SIG-M5 (cell line): ENCODE data around the gene BSDC1.
"Not testable (repeated sequence)": the region's sequence is repeated elsewhere in the genome, so short reads cannot be mapped to it uniquely, and the experiment has no call there.

Experiments used
- DNase-seq: peaks from one replicate; lab custom pipeline; 2025; lab: John Stamatoyannopoulos, UW

BSDC1 gene

GRCh38 chr1:32356478-32356877 is 37.8 kb downstream of the BSDC1 start:
- no peak for DNase-seq

DNA sequence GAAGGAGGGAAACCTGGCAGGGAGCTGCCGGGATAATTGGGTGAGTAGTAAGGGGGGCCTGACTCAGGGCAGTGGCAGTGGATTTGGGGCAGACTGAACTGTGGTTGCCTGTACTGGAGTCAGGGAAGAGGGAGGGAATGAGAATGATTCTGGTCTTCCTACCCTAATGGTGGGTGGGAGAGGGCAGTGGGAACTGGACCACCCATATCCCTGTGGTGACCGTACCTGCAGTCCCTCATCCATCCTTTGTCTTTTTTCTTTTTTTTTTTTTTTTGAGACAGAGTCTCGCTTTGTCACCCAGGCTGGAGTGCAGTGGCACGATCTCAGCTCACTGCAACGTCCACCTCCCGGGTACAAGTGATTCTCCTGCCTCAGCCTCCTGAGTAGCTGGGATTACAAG is 38.5 kb downstream of the BSDC1 start:
- not testable (repeated sequence) for DNase-seq

DNA sequence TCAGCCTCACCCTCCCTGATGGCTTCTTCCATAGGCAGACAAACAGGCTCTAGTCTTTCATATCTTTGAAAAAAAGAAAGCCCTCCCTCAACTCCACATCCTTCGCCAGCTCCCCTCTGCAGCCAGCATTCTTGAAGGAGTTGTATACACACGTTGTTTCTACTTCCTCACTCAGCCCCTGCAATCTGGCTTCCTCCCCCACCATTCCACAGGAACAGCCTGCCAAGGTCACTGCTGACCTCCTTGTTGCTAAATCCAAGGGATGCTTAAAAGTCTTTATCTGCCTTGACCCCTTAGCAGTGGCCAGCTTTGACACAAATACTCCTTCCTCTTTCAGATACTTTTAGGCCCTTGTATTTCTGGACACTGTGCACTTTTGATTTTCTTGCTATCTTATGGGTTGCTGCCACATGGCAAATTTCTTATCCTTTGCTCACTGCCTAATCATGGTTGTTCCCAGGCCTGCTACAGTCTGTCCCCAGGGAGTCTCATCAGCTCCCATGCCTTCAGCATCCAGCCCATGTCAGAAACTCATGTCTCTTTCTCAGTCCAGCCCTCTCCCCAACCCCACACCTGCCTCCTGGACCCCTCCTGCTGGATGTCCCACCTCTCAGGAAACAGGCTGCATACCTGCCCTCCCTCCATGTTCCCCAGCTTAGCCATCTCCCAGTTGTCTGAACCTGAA is 40.2 kb downstream of the BSDC1 start:
- no peak for DNase-seq

DNA sequence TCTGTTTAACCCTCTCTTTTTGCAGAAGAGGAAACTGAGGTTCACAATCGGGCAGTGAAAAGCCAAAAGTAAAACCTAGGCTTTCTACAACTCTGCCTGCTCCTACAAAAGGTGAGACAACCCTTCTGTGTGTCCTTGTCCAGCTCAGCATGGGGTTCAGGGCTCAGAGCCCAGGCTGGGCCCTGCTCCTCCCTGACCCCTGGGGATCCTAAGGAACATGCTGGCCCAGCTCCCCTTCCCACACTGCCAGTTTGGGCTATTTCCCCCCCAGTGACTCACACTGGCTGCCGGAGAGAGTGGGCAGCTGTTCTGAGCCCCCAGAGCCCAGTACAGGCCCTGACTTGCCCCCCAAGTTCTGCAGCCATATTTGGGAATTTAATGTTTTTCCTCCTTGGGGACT is 40.8 kb downstream of the BSDC1 start:
- no peak for DNase-seq

DNA sequence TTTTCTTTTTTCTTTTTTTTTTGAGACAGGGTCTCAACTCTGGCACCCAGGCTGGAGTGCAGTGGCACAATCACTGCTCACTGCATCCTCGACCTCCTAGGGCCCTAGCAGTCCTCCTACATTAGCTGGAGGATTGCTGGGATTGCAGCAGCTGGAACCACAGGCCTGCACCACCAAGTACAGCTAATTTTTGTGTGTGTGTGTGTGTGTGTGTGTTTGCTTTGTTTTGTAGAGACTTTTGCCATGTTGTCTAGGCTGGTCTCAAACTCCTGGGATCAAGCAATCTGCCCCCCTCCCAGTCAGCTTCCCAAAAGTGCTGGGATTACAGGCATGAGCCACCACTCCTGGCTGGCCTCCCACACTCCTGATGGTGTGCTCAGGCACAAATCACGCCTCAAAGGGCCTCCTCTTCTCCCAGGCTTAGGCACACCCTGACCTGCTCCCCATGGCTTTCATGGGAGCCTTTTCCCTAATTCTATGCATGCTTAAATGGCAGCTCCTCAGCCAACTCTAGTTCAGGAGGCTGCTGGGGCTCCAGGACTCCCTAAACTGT is 41.3 kb downstream of the BSDC1 start:
- no peak for DNase-seq

- no peak for DNase-seq
These were observed 41.9 kb downstream of the BSDC1 start for GRCh38 chr1:32352239-32352745.

GRCh38 chr1:32351399-32352238 is 42.6 kb downstream of the BSDC1 start:
- DNase-seq: peak; percentile 28

DNA sequence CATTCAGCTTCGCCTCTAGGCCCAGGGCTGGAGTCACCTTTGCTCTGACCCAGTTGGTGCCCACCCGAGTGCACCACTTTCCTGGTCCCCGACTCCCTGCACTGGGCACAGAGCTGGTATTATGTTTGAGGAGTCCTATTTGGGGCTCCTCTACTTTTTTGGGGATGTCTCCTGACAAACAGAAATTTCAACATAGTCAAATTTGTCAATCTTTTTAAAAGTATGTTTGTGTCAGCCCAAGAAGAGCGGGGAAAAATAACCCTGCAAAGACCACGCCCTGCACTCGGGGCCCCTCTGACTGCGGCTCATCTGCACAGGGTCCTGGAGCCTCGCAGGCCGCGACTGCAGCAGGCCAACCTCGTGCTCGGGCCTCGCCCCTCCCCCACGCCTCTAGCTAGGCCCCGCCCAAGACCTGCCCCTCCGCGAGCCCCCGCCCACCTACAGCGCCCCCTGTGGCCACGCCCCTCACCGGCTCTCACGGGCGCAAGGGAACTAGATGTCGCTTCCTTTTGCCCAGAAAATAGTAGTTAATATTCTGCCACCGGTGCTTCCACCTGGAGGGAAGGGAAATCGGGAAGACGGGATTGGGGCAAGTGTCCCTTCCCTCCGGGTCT is 43.3 kb downstream of the BSDC1 start:
- DNase-seq: no peak

DNA sequence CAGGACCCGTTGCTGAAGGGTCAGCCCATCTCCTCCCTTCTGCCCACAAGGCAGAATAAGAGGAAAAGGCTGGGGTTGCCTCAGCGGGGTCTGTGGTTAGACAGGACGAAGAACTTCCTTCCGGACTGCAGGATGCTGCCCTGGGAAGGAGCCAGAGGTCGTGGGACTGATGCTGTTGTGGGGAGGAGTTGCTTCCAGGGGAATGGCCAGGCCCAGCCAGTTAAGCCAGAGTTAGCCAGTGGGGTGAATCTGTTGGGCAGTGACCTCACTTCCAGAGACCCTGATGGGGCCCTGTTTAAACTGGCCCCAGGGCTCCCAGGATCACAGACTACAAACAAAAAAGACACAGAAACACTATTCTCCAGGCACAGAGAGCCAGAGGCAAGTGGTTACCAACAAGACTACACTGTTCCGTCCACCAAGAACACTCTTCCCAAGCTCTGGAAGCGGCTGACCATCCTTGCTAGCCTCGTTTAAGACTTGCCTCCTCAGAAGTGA is 45.0 kb downstream of the BSDC1 start:
- no peak for DNase-seq

DNA sequence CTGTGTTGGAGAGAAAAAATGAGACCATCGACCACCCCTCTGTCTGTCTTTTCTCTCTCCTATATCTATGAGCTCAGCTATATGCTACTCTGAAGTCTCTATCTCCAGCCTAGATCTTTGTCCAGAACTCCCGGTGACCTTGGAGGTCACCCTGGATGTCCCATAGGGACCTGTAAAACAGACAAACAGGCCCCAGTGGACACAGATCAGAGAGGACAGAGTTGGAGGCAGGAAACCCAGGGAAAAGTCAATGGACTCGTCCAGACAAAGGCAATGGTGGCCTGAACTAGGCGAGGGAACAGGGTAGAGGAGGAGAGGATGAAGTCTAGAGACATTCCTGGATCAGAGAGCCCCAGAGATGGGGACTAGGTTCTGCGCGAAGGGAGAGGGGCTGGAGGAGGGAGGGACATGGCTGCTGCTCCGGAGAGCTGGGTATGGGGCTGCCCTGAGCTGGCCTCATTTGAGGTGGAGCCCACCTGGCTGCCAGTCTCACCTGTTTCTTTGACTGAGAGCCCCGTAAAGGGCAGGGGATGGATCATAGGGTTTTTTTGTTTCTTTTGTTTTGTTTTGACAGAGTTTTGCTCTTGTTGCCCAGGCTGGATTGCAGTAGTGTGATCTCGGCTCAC is 47.6 kb downstream of the BSDC1 start:
- no peak for DNase-seq

- DNase-seq: no peak
These were observed 48.9 kb downstream of the BSDC1 start for GRCh38 chr1:32345289-32345827.

DNA sequence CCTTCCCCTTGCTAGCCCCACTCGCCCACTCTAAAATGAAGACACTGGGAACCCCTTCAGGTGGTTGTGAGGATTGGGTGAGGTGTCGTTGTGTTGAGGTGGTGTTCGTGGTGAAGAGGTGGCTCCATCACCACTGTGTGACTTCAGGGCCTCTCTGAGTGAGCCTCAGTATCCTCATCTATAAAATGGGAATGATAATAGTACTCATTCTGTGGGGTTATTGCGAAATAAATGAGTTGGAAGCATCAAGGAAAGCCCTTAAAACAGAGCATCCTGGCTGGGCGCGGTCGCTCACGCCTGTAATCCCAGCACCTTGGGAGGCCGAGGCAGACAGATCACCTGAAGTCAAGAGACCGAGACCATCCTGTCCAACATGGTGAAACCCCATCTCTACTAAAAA is 51.5 kb downstream of the BSDC1 start:
- no peak for DNase-seq

GRCh38 chr1:32341971-32342370 is 52.3 kb downstream of the BSDC1 start:
- DNase-seq: no peak

GRCh38 chr1:32341186-32341757 is 53.0 kb downstream of the BSDC1 start:
- no peak for DNase-seq

DNA sequence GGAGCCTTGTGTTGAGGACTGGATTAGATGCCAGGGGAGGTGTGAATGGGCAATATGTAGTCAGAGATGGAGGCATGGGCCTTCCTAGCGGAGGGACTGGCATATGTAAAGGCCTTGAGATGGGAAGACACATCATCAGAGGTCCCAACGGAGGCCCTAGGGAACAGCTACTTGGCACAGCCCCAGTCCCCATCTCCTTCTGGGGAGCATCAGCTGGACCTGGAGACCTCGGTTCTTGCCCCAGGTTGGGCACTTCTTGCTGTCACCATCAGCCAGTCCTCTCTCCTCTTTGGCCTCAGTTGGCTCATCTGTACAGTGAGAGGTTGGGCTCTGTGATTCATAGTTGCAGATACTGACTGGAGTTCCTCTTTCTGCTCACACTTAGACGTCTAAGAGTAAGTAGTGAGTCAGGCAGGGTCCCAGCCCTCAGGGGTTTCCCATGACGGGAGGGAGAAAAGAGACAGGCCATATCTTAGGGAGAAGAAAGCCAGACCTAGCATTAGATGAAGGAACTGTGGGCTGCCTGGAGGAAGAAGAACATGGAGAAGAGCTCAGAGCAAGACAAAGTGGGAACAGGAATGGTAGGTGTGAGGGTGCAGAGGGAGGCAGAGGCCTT is 54.8 kb downstream of the BSDC1 start:
- peak; percentile 57 for DNase-seq

- no peak for DNase-seq
These were observed 55.5 kb downstream of the BSDC1 start for GRCh38 chr1:32338637-32339145.

GRCh38 chr1:32337855-32338636 is 56.2 kb downstream of the BSDC1 start:
- DNase-seq: no peak

DNA sequence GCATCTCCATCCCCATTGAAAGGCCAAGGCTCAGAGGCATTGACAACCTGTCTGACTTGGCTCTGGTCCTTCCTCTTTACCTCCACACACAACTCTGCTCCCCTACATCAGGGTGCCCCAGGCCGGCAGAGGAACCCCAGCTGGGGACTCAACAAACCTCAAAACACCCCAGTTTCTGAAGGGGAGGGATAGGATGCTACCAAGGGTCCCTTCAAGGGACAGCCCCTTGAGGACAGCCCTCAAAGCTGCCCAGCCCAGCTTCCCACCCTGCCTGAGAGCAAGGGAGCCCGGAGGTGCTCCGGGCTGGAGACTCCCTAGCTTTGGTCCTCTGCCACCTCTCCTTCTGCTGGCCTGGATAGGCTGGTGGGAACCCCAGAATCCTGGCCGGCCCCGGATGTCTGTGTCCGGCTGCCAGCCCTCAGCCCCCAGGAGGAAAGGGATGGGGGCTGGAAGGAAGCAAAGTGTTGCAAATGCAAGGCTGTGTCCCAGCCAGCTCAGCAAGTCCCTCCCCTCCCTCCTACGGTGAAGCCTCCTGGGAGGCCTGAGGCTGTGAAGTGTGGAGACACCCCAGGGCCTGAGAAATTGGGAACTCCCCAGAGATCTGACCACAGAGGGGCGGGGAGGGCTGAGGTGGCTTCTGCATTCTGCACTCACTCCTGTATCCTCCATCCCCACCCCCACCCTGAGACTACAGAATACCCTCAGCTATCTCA is 57.1 kb downstream of the BSDC1 start:
- DNase-seq: peak; percentile 85

GRCh38 chr1:32336591-32336932 is 57.7 kb downstream of the BSDC1 start:
- DNase-seq: no peak
